Measurements from ENCODE around the gene HTR3E. TPM values are rescaled to one million over a fixed set of nuclear protein-coding genes. Genes with fewer than 3 reads are reported as not detected.

HTR3E gene
- total RNA-seq, 1 experiment from 2014 or later, result not detected

- no peak overlapping the region for H2BK15ac ChIP-seq (ENCODE audit: low read depth, low read length)
- no peaks in the 10 kb centered on the region for H3K79me2 ChIP-seq (ENCODE audit: insufficient read depth, low read length)
- H3K9ac ChIP-seq (ENCODE audit: extremely low read depth, insufficient read length, low read length), result no peak overlapping the region
- Mint-ChIP-seq H3K4me1 (peaks cover 2 to 7% of the 10 kb centered on the region in 2 experiments), H3K4me3 (no peak overlapping the region), H3K9me3 (no peaks in the 10 kb centered on the region), H3K36me3 (ENCODE audit: insufficient read depth in 1 of 3, low read depth in 3 of 3) (no peaks in the 10 kb centered on the region), H3K27ac (no peak overlapping the region), H3K27me3 (ENCODE audit: low read depth) (no peaks in the 10 kb centered on the region)
- whole genome bisulfite sequencing (ENCODE audit: extremely low coverage, insufficient read length, low lambda C conversion rate), result no CpG with 5 or more reads among the region's 3 CpGs
- no peaks in the 10 kb centered on the region for H3K27me3 ChIP-seq (ENCODE audit: insufficient read depth, low read length)
- no peak overlapping the region for H3K14ac ChIP-seq (ENCODE audit: insufficient read depth, low read length)
- H4K8ac ChIP-seq (replicated peaks; ENCODE audit: insufficient read length, low read depth, low read length), result no peak overlapping the region
- TF ChIP-seq, protein P1, sequence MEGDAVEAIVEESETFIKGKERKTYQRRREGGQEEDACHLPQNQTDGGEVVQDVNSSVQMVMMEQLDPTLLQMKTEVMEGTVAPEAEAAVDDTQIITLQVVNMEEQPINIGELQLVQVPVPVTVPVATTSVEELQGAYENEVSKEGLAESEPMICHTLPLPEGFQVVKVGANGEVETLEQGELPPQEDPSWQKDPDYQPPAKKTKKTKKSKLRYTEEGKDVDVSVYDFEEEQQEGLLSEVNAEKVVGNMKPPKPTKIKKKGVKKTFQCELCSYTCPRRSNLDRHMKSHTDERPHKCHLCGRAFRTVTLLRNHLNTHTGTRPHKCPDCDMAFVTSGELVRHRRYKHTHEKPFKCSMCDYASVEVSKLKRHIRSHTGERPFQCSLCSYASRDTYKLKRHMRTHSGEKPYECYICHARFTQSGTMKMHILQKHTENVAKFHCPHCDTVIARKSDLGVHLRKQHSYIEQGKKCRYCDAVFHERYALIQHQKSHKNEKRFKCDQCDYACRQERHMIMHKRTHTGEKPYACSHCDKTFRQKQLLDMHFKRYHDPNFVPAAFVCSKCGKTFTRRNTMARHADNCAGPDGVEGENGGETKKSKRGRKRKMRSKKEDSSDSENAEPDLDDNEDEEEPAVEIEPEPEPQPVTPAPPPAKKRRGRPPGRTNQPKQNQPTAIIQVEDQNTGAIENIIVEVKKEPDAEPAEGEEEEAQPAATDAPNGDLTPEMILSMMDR (conservative IDR thresholded peaks at IDR 0.05), result no peak
- H3K56ac ChIP-seq (ENCODE audit: insufficient read length, low read depth, low read length), result no peak overlapping the region
- no peak overlapping the region for H2BK120ac ChIP-seq (ENCODE audit: low read depth, low read length, poor library complexity, severe bottlenecking)
- no peak overlapping the region for H2BK20ac ChIP-seq (ENCODE audit: low read depth, low read length, poor library complexity, severe bottlenecking)
- H3K4ac ChIP-seq (ENCODE audit: low read depth, low read length), result no peak overlapping the region
- no peak overlapping the region for H2AK5ac ChIP-seq (ENCODE audit: insufficient read length, low read length)
- H3K23me2 ChIP-seq (ENCODE audit: insufficient read length, low read depth, low read length, poor library complexity, severe bottlenecking), result no peaks in the 10 kb centered on the region
- no peaks in the 10 kb centered on the region for H4K20me1 ChIP-seq (ENCODE audit: control insufficient read depth, insufficient read depth, insufficient read length)
- H3K9me3 ChIP-seq (ENCODE audit: control insufficient read depth, low read depth, low read length), result no peaks in the 10 kb centered on the region
- no peak overlapping the region for H3K27ac ChIP-seq (ENCODE audit: insufficient read length, low read depth, low read length)
- H2BK12ac ChIP-seq (ENCODE audit: insufficient read length, low read depth, low read length), result no peak overlapping the region
- H4K5ac ChIP-seq (ENCODE audit: insufficient read length, low read depth, low read length), result no peak overlapping the region
- H3K4me2 ChIP-seq (ENCODE audit: insufficient read depth, insufficient read length, low read length), result no peak overlapping the region
- no peaks in the 10 kb centered on the region for H3K79me1 ChIP-seq (ENCODE audit: insufficient read depth, low read depth, low read length, poor library complexity, severe bottlenecking)
- no peak overlapping the region for H3K23ac ChIP-seq (ENCODE audit: insufficient read length, low read depth, low read length)
- H2BK5ac ChIP-seq (ENCODE audit: insufficient read length, low read length), result no peak overlapping the region
- no peak overlapping the region for H3K18ac ChIP-seq (ENCODE audit: insufficient read length, low read depth, low read length)
- DNase-seq, result no peak
- H2AFZ ChIP-seq (ENCODE audit: low read length), result no peak overlapping the region
- no peaks in the 10 kb centered on the region; the same call in 1 of the 2 replicates for H3K4me1 ChIP-seq (ENCODE audit: insufficient read depth, low read length)
- H4K91ac ChIP-seq (ENCODE audit: insufficient read length, low read depth, low read length), result no peak overlapping the region
- no peak overlapping the region for H3T11ph ChIP-seq (ENCODE audit: low read length)
These were observed 29.1 kb downstream of the HTR3E start for GRCh38 chr3:184126006-184126405.
